ENCODE results near the gene UBE3C.
"Not testable (repeated sequence)": the region's sequence is repeated elsewhere in the genome, so short reads cannot be mapped to it uniquely, and the experiment has no call there.

The UBE3C gene

DNA sequence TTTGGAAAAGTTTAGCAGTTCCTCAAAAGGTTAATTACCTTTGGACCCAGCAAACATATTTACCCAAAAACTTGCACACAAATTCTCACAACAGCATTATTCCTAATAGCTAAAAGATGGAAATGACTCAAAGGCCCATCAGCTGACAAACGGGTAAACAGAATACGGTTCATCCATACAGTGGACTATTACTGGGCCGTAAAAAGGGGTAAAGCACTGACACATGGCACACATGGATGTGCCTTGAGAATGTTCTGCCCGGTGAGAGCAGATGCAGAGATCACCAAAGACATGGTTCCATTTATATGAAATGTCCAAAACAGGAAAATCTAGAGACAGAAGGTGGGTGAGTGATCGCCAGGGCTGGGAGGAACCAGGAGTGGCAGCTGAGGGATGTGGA is 102.9 kb downstream of the UBE3C start:
- H3K4me1 ChIP-seq (ENCODE audit: insufficient read depth, low read length) = no peaks in the 10 kb centered on the region
- no peak overlapping the region for H3K4me3 ChIP-seq (ENCODE audit: low read depth in 1 of 2, low read length in 2 of 2)
- H3K27me3 ChIP-seq (ENCODE audit: control insufficient read depth in 1 of 2, insufficient read depth in 2 of 2, low read length in 2 of 2) = no peaks in the 10 kb centered on the region
- no peaks in the 10 kb centered on the region for H3K9me3 ChIP-seq (ENCODE audit: low read length)
- H3K36me3 ChIP-seq (ENCODE audit: insufficient read depth, low read length) = peaks cover 21% of the 10 kb centered on the region
- H3K9ac ChIP-seq (ENCODE audit: low read length) = no peak overlapping the region
- no peak overlapping the region for H3K27ac ChIP-seq (ENCODE audit: low read depth, low read length)

DNA sequence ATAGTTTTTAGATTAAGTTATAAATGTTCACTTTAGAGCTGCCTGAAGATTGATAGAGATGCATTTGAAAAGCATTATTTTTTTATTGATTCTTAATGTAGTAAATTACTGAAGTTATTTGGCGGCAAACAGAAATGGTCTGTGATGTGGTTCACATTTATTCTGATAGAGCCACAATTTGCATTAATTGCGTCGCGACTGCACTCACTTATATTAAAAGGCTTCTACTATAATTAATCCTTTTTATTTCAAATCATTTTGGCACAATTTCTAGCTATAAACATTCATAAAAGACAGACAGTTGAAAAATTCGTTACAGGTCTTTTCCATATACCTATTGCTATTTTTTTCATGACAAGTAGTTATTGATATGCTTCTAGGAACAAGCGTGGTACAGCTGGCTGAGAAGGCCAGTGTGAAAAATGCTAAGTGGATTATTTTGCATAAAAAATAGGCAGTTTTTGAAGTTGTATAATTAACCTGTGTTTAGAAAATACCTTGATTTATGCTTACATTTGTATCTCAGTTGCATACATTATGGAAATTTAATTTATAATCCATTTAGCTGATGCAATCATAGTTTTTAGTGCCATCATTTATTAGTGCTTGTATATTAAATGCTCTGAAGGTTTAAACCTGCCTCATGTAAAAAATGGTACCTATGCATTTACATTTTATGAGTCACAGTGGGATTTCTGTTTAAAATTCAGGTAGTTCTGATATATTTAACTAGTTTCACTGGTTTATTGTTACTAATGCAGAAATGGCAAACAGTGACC is 106.0 kb downstream of the UBE3C start:
- Histone ChIP-seq H3K36me3 (ENCODE audit: insufficient read depth, low read length) (peaks cover 27% of the 10 kb centered on the region), H3K9ac (ENCODE audit: low read length) (no peak overlapping the region), H3K9me3 (ENCODE audit: low read length) (no peaks in the 10 kb centered on the region), H3K4me1 (ENCODE audit: insufficient read depth, low read length) (no peaks in the 10 kb centered on the region), H3K27me3 (ENCODE audit: control insufficient read depth in 1 of 2, insufficient read depth in 2 of 2, low read length in 2 of 2) (no peaks in the 10 kb centered on the region), H3K27ac (ENCODE audit: low read depth, low read length) (no peak overlapping the region), H3K4me3 (ENCODE audit: low read depth in 1 of 2, low read length in 2 of 2) (no peak overlapping the region)

DNA sequence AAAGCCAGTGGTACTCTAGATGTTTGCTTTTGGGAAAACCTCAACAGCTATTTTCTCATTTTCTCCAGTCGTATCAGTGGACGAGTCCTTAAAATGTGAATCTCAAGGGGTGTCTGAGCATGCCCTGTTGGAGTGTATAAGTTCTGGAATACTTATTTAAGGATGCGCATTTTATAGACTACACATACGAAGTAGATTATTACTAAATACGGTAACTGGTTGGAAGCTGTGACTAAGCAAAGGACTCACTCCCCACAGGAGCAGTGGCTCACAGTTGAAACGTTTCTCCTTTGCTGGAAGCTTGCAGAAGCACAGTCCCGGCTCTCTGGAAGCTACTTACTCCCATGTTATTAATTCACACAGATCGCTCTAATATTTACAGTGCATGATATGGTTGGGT is 107.3 kb downstream of the UBE3C start:
- no peaks in the 10 kb centered on the region for H3K4me1 ChIP-seq (ENCODE audit: insufficient read depth, low read length)
- no peaks in the 10 kb centered on the region for H3K9me3 ChIP-seq (ENCODE audit: low read length)
- no peak overlapping the region for H3K4me3 ChIP-seq (ENCODE audit: low read depth in 1 of 2, low read length in 2 of 2)
- peaks cover 28% of the 10 kb centered on the region for H3K36me3 ChIP-seq (ENCODE audit: insufficient read depth, low read length)
- H3K27ac ChIP-seq (ENCODE audit: low read depth, low read length) = no peak overlapping the region
- H3K9ac ChIP-seq (ENCODE audit: low read length) = no peak overlapping the region
- no peaks in the 10 kb centered on the region for H3K27me3 ChIP-seq (ENCODE audit: control insufficient read depth in 1 of 2, insufficient read depth in 2 of 2, low read length in 2 of 2)

DNA sequence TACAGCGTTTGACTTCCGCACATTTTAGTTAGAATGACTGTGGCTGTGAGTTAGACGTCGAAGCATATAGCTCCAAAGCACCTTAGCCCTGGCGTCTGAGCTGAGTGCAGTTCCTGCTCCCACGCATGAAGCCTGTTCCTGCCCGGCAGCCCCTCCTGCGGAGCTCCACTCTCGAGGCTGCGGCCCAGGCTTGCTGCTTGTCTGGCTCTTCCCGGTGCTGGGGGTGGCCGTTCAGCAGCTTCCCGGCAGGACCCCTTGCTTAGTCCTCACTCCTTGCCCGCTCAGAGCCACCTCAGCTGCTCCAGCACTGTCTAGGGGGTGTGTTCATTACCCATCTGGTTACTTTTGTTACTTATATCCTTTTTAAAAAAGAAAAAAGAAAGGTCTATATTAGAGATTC is 109.9 kb downstream of the UBE3C start:
- peaks cover 30% of the 10 kb centered on the region for H3K36me3 ChIP-seq (ENCODE audit: insufficient read depth, low read length)
- H3K27me3 ChIP-seq (ENCODE audit: control insufficient read depth in 1 of 2, insufficient read depth in 2 of 2, low read length in 2 of 2) = no peaks in the 10 kb centered on the region
- H3K27ac ChIP-seq (ENCODE audit: low read depth, low read length) = no peak overlapping the region
- H3K9ac ChIP-seq (ENCODE audit: low read length) = no peak overlapping the region
- H3K9me3 ChIP-seq (ENCODE audit: low read length) = no peaks in the 10 kb centered on the region
- no peaks in the 10 kb centered on the region for H3K4me1 ChIP-seq (ENCODE audit: insufficient read depth, low read length)
- no peak overlapping the region for H3K4me3 ChIP-seq (ENCODE audit: low read depth in 1 of 2, low read length in 2 of 2)

DNA sequence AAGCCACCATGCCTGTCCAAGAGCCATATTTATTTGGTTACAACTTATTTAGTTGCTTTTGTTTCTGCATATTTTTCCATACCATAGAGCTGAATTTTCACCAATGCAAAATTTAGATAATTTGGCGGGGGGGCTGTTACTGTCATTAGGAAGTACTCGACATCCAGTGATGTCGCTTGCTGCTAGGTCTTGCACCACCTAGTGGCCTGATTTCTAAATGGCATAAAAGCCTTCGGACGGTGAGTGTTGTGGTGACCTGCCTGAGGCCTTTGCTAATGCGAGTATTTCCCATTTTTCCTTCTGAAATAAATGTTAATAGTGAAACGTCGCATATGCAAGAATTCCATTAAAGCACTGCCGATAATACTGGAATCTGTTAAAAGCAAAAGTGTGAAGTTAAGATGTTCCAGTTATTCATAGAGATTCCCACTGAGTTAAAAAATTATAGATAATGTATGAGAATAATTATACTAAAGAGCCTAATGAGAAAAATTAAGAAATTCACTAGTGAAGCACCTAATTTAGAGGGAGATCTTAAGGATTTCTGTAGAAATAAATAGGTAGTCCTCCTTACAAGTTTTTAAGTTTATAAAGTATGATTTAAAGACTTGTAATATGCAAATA is 112.0 kb downstream of the UBE3C start:
- Histone ChIP-seq H3K36me3 (ENCODE audit: insufficient read depth, low read length) (peaks cover 46% of the 10 kb centered on the region), H3K27ac (ENCODE audit: low read depth, low read length) (no peak overlapping the region), H3K4me1 (ENCODE audit: insufficient read depth, low read length) (no peaks in the 10 kb centered on the region), H3K9ac (ENCODE audit: low read length) (no peak overlapping the region), H3K27me3 (ENCODE audit: control insufficient read depth in 1 of 2, insufficient read depth in 2 of 2, low read length in 2 of 2) (no peaks in the 10 kb centered on the region), H3K9me3 (ENCODE audit: low read length) (no peaks in the 10 kb centered on the region), H3K4me3 (ENCODE audit: low read depth in 1 of 2, low read length in 2 of 2) (no peak overlapping the region)

DNA sequence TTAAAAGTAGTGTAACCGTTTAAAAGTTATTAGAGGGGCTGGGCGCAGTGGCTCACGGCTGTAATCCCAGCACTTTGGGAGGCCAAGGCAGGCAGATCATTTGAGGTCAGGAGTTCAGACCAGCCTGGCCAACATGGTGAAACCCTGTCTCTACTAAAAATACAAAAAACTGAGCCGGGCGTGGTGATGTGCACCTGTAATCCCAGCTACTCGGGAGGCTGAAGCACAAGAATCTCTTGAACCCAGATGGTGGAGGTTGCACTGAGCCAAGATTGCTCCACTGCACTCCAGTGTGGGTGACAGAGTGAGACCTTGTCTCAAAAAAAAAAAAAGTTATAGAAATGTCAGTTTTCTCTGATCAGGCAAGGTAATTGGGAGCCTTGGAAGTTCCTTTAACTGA is 113.1 kb downstream of the UBE3C start:
- H3K27ac ChIP-seq (ENCODE audit: low read depth, low read length); H3K9ac ChIP-seq (ENCODE audit: low read length); H3K27me3 ChIP-seq (ENCODE audit: control insufficient read depth in 1 of 2, insufficient read depth in 2 of 2, low read length in 2 of 2); H3K4me3 ChIP-seq (ENCODE audit: low read depth in 1 of 2, low read length in 2 of 2); H3K4me1 ChIP-seq (ENCODE audit: insufficient read depth, low read length); H3K9me3 ChIP-seq (ENCODE audit: low read length): not testable (repeated sequence)
- H3K36me3 ChIP-seq (ENCODE audit: insufficient read depth, low read length) = peaks cover 49% of the 10 kb centered on the region

DNA sequence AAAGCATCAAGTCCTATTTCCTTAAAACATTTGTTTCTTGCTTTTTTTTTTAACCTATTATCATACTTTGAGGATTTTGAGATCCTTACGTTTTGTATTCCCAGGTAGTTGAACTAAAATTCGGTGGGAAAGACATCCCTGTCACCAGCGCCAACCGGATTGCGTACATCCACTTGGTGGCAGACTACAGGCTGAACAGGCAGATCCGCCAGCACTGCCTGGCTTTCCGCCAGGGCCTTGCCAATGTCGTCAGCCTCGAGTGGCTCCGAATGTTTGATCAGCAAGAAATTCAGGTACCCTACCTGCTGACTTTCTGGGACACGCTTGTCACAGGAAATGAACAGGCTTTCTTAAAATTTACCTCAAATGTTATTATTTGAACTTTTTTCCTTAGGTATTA is 115.1 kb downstream of the UBE3C start:
- H3K27ac ChIP-seq (ENCODE audit: low read depth, low read length) = no peak overlapping the region

DNA sequence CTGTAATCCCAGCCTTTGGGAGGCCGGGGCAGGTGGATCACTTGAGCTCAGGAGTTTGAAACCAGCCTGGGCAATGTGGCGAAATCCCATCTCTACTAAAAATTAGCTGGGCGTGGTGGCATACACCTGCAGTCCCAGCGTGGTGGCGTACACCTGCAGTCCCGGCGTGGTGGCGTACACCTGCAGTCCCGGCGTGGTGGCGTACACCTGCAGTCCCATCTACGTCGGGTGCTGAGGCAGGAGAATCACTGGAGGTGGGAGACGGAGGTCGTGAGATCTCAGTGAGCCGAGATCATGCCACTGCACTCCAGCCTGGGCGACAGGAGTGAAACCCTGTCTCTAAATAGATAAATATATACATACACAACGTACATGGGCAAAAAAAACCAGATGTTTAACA is 116.1 kb downstream of the UBE3C start:
- H3K4me1 ChIP-seq (ENCODE audit: insufficient read depth, low read length); H3K9ac ChIP-seq (ENCODE audit: low read length); H3K9me3 ChIP-seq (ENCODE audit: low read length); H3K4me3 ChIP-seq (ENCODE audit: low read depth in 1 of 2, low read length in 2 of 2); H3K27ac ChIP-seq (ENCODE audit: low read depth, low read length); H3K27me3 ChIP-seq (ENCODE audit: control insufficient read depth in 1 of 2, insufficient read depth in 2 of 2, low read length in 2 of 2): not testable (repeated sequence)
- peaks cover 49% of the 10 kb centered on the region for H3K36me3 ChIP-seq (ENCODE audit: insufficient read depth, low read length)

More for the DNA sequence above, 115.1 kb downstream of the UBE3C start:
- Histone ChIP-seq H3K9ac (ENCODE audit: low read length) (no peak overlapping the region), H3K4me1 (ENCODE audit: insufficient read depth, low read length) (no peaks in the 10 kb centered on the region), H3K4me3 (ENCODE audit: low read depth in 1 of 2, low read length in 2 of 2) (no peak overlapping the region), H3K27me3 (ENCODE audit: control insufficient read depth in 1 of 2, insufficient read depth in 2 of 2, low read length in 2 of 2) (no peaks in the 10 kb centered on the region), H3K36me3 (ENCODE audit: insufficient read depth, low read length) (peaks cover 46% of the 10 kb centered on the region), H3K9me3 (ENCODE audit: low read length) (no peaks in the 10 kb centered on the region)

DNA sequence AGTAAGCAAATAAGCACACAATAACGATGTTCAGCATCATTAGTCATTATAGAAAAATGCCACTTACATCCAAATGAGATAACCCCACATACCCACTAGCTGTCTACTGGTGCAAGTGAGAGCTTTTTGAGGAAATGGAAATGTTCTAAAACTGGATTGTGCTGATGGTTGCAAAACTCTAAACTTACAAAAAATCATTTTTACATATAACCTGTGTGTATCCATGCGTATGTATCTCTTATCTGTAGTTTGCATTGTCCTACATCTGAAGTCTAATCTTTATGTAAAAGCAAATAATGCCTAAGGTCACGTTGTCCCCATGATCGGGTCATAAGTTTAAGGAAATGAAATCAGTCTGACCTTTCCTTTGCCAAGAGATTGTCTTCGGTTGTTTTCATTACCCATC is 116.5 kb downstream of the UBE3C start:
- Histone ChIP-seq H3K4me3 (ENCODE audit: low read depth in 1 of 2, low read length in 2 of 2) (no peak overlapping the region), H3K27ac (ENCODE audit: low read depth, low read length) (no peak overlapping the region), H3K4me1 (ENCODE audit: insufficient read depth, low read length) (no peaks in the 10 kb centered on the region), H3K36me3 (ENCODE audit: insufficient read depth, low read length) (peaks cover 51% of the 10 kb centered on the region), H3K9ac (ENCODE audit: low read length) (no peak overlapping the region), H3K27me3 (ENCODE audit: control insufficient read depth in 1 of 2, insufficient read depth in 2 of 2, low read length in 2 of 2) (no peaks in the 10 kb centered on the region), H3K9me3 (ENCODE audit: low read length) (no peaks in the 10 kb centered on the region)

DNA sequence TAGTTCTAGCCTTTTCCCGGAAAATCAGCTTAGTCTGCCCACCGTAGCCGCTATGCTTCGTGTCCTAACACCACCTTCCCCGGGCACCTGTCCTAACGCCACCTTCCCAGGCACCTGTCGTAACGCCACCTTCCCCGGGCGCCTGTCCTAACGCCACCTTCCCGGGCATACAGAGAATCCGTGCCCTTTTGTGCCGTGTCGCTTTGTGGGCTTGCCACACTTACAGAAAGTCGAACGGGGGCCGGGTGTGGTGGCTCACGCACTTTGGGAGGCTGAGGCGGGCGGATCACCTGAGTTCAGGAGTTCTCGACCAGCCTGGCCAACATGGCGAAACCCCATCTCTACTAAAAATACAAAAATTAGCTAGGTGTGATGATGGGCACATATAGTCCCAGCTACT is 124.4 kb downstream of the UBE3C start:
- no peak overlapping the region for H3K9ac ChIP-seq (ENCODE audit: low read length)
- no peak overlapping the region for H3K4me3 ChIP-seq (ENCODE audit: low read depth in 1 of 2, low read length in 2 of 2)
- H3K27me3 ChIP-seq (ENCODE audit: control insufficient read depth in 1 of 2, insufficient read depth in 2 of 2, low read length in 2 of 2) = no peaks in the 10 kb centered on the region
- H3K27ac ChIP-seq (ENCODE audit: low read depth, low read length) = no peak overlapping the region
- no peaks in the 10 kb centered on the region for H3K4me1 ChIP-seq (ENCODE audit: insufficient read depth, low read length)
- H3K36me3 ChIP-seq (ENCODE audit: insufficient read depth, low read length) = peaks cover 49% of the 10 kb centered on the region
- no peaks in the 10 kb centered on the region for H3K9me3 ChIP-seq (ENCODE audit: low read length)

DNA sequence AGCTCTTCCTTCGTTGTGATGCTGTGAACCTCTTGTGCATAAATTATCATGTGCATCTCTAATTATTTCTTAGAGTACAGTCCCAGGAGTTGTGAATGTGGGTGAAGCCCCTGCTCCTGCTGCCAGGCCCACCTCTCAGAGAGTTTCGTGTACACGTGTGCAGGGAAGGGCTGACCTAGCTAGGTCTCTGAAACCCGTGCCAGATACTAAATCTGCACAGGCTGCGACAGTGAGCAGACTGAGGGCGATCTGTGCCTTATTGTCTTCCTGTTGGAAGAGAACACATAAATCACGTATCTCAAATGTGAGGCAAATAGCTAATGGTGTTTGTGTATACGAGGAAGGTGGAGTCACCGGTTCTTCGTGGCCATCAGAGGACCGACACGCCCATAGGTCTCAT is 126.3 kb downstream of the UBE3C start:
- Histone ChIP-seq H3K4me3 (ENCODE audit: low read depth in 1 of 2, low read length in 2 of 2) (no peak overlapping the region), H3K36me3 (ENCODE audit: insufficient read depth, low read length) (peaks cover 43% of the 10 kb centered on the region), H3K27me3 (ENCODE audit: control insufficient read depth in 1 of 2, insufficient read depth in 2 of 2, low read length in 2 of 2) (no peaks in the 10 kb centered on the region), H3K27ac (ENCODE audit: low read depth, low read length) (no peak overlapping the region), H3K4me1 (ENCODE audit: insufficient read depth, low read length) (no peaks in the 10 kb centered on the region), H3K9me3 (ENCODE audit: low read length) (no peaks in the 10 kb centered on the region), H3K9ac (ENCODE audit: low read length) (no peak overlapping the region)

DNA sequence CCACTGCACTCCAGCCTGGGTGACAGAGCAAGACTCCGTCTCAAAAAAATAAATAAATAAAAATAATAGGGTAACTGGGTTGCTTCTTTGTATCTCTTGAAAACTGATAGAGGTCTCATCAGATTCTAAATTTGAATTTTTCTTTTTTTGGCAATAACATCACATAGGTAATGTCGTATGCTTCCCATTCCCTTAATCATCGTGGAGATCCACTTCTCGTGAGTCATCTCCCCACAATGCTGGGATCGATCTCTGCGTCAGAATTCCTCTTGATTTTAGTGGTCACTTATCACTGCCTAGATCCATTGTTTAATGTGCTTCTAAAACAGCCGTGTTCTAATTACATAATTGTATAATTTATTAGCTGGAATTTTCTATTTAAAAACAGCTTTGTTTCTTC is 127.5 kb downstream of the UBE3C start:
- H3K9me3 ChIP-seq (ENCODE audit: low read length) = no peaks in the 10 kb centered on the region
- no peak overlapping the region for H3K27ac ChIP-seq (ENCODE audit: low read depth, low read length)
- H3K4me3 ChIP-seq (ENCODE audit: low read depth in 1 of 2, low read length in 2 of 2) = no peak overlapping the region
- H3K9ac ChIP-seq (ENCODE audit: low read length) = no peak overlapping the region
- no peaks in the 10 kb centered on the region for H3K27me3 ChIP-seq (ENCODE audit: control insufficient read depth in 1 of 2, insufficient read depth in 2 of 2, low read length in 2 of 2)
- no peaks in the 10 kb centered on the region for H3K4me1 ChIP-seq (ENCODE audit: insufficient read depth, low read length)
- H3K36me3 ChIP-seq (ENCODE audit: insufficient read depth, low read length) = peaks cover 47% of the 10 kb centered on the region

Measured in muscle layer of colon (tissue), 2 donors.